CD4-positive, alpha-beta T cell treated with Interferon alpha-2 for 1 hour (primary cell): Measurements from ENCODE around the gene CAP2.

Experiments used
- DNase-seq, 2 donors: peaks; one replicate each; pipeline ENCODE4 v3.0.0-alpha.2; 2020 to 2022

Gene CAP2, protein sequence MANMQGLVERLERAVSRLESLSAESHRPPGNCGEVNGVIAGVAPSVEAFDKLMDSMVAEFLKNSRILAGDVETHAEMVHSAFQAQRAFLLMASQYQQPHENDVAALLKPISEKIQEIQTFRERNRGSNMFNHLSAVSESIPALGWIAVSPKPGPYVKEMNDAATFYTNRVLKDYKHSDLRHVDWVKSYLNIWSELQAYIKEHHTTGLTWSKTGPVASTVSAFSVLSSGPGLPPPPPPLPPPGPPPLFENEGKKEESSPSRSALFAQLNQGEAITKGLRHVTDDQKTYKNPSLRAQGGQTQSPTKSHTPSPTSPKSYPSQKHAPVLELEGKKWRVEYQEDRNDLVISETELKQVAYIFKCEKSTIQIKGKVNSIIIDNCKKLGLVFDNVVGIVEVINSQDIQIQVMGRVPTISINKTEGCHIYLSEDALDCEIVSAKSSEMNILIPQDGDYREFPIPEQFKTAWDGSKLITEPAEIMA

DNA sequence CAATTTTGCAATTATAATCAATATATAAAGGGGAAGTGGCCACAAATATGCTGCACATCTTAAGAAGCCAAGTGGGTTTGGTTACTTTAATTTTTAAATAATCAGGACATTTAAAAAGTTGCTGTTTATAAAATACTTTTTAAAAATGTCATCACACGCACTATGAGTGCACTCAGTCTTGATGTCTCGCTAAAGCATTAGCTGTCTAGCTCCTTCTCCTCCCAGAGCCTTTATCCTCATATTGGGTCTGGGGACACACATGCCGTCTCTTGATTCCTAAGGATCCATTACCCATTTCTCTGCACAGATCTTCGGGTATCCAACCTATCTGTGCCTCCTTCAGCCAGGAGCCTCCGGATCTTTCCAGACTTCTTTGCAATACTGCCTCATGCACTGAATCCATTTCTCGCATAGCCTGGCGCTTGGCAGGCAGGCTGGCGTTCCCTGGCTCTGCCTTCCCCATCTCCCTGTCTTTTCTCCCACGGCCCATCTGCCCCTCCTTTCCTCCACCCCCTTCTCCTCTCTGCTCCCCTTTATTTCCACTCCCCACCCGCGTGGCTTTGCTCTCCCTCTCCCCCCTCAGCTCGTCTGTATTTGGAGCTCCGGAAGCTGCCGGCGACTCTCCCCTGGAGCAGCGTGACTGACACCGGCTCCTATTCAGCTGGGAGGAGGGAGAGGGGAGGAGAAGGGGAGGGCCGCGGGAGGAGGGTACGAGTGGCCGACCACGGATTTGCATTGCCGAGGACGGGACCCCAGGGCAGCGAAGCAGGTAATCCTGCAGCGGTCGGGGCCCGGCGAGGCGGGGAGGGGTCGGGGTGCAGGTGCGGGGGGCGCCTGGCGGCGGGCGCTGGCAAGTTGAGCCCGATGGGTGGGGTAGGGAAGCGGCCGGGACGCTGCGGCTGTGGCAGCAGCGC lies at the start of gene CAP2:
Gene CAP2, plus strand, starts transcription at position 618 of the 914 bp plus-strand sequence. CDS start 27,961 bp downstream, outside the sequence.
- no peak for DNase-seq

DNA sequence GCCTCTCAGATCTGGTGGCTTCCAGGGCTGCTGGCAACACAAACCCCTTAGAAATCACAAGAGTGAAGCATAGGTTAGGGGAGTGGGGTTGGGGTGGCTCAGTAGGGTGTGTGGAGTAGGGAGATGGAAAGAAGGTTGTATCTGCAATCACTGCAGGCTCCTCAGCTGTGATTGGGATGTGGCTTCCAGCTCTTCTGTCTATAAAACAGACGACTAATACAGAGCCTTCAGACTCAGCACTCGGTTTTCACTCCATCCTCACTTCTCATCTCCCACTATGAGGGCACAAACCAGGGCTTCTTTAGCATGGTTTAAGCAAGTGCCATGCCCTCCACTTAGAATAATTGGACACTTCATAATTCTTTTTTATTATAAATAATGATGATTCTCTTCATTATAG lies 46.4 kb upstream of the CAP2 start:
- DNase-seq, result no peak

DNA sequence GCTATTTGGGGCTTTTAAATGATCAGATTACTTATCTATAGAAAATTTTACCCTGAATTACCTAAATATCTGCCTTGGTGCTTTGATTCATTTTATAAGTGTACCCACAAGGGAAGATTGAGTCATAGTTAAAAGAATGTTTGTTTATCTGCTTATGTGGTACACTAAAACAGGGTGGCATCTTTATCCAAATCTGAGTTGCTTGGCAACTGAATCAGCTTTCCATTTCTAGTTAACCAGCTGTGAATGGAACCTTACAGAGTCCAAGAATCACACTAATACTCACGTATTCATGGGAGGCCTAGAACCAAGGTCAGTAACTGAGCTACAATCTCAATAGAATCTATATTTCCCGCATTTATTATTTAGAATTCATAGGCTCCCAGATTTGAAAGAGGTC lies 44.0 kb upstream of the CAP2 start:
- no peak for DNase-seq

DNA sequence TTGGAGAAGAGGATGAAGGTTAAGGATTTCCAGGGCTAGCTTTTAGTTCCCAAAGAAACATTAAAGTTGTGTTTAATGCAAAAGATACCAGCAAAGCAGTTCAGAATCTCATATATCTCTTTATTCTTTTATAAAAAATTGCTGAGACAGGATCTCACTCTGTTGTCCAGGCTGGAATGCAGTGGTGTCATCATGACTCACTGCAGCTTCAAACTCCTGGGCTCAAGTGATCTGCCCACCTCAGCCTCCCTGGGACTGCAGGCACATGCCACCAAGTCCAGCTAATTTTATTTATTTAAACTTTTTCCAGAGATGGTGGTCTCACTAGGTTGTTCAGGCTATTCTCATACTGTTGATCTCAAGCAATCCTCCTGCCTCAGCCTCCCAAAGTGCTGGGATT lies 41.1 kb upstream of the CAP2 start:
- no peak for DNase-seq

DNA sequence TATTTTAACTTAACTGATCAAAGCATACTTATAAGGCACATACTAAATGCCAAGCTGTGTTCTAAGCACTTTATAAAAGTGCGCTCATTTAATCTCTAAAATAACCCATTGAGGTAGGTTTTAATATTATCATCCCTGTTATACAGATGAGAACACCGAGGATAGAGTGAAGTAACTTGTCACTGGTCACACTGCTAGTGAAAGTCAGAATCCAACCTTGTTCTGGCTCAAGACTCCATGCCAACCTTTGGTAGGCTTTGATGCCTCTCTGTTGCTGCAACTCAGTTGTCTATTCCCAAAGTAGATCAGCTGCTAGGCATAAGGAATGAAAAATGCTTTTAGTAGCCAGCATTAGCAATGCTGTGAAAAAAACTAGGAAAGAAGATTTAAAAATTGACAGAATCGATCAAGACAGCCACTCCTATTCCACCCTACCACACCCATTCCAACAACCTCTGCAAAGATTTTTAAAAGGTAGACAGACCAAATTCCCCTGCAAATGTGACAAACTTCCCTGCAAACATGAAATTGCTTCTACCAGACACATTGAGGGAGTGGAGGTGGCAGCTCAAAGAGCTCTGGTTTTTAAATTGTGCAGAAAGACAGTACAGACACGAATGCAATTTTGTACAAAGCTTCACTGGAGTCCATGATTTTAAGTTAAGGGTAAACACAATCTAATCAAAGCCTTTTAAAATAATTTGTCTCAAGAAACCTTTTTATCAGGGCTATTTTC lies 39.8 kb upstream of the CAP2 start:
- no peak for DNase-seq

DNA sequence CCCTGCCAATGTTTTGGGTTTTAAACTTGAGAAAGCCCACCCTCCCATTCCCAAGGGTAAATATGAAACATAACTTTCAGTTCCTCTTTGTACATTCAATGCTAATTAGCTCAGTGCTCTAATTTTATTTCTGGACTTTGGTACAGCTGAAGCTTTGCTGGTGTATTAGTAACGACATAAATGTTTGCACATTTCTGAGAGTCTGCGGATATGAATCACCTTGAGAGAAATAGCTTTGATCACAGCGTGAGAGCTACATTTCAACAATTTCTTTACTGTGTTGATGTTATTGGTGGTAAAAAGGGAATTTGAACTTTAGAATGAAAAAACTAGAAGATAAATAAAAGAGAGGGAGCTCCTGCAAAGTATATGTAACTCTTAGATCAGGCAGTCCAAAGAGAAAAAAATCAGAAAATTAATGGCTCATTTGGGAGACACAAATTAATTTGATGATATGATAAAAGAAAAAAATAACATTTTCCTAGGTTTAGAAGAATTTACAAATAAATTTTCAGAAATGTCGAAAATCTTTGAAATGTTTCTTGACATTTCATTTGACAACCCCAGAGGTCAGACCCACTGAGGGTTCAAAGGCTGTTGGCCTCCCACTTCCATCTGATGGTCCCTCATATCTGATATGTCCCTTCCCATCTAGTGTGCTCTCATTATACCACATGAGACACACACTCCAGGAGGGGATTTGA lies 38.5 kb upstream of the CAP2 start:
- DNase-seq, result no peak

DNA sequence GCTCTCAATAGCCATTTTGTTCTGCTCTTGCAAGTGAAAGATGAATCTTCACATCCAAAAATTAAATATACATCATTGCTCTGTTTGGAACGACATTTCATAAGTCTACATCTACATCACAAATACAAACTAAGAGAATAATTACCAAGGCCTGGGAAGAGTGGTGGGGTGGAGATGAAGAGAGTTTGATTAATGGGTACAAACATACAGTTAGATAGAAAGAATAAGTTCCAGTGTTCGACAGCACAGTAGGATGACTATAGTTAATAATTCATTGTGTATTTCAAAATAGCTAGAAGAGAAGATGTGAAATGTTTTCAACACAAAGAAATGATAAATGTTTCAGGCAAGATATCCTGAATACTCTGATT lies 38.0 kb upstream of the CAP2 start:
- no peak for DNase-seq

DNA sequence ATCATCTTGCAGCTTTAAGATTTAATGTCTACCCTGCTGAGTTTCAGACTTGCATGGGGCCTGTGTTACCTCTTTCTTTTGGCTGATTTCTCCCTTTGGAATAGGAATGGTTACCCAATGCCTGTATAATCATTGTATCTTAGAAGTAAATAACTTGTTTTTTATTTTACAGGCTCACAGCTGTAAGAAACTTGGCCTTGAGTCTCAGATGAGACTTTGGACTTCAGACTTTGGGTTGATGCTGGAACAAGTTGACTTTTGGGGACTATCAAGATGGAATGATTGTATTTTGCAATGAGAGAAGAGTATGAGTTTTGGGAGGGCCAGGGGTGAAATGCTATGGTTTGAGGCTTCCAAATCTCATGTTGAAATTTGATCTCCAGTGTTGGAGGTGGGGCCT lies 34.9 kb upstream of the CAP2 start:
- no peak for DNase-seq

DNA sequence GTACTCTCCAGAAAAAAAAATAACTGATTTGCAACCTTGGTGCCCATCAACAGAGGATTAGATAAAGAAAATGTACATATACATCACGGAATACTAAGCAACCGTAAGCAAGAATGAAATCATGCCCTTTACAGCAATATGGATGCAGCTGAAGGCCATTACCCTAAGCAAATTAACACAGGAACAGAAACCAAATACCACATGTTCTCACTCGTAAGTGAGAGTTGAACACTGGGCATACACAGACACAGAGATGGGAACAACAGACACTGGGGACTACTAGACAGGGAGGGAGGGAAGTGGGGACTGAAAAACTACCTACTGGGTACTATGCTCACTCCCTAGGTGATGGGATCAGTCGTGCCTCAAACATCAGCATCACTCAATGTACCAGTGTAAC lies 32.8 kb upstream of the CAP2 start:
- DNase-seq, result no peak

DNA sequence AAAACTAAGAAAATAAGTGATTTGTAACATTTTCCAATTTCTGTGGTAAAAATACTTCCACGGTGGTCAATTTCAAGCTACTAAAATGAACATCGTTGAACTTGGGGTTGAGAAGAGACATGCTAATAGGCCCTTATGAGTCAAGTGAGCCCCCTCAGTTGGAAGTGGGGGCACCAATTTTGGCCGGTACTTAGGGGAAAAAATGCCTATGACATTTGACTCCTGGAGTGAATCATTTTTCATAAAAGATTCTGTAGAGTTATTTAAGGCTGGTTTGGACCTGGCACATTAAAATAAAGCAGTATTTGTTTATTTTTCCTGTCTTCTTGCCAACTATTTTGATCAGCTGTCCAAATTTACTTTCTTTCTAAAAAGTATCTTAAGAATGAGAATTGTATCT lies 32.4 kb upstream of the CAP2 start:
- no peak for DNase-seq

DNA sequence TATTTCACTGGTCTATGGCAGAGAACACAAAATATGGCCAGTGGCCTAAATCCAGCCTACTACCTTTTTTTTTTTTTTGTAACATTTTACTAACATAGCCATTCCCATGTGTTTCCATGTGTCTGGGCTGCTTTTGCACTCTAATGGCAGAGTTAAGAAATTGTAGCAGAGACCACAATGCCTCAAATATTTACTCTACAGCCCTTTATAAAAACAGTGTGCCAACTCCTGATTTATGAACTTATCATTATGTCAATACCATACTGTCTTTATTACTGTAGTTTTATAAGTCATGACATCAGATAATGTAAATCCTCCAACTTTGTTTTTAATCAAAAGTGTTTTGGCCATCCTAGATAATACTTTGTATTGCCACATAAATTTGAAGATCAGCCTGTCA lies 27.4 kb upstream of the CAP2 start:
- DNase-seq, result no peak

DNA sequence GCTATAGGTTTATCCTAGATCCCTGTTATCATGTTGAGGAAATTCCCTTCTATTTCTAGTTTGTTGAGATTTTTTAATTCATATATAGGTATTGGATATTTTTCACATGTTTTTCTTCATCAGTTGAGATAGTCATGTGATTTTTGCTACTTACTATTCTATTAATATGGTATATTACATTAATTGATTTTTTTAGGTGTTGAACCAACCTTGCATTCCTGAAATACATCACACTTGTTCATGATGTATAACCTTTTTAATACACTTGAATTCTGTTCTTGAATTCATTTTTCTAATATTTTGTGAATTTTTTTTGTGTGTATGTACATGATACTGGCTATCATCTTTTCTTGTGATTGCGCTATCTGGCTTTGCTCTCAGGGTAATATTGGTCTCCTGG lies 25.5 kb upstream of the CAP2 start:
- DNase-seq, result no peak

DNA sequence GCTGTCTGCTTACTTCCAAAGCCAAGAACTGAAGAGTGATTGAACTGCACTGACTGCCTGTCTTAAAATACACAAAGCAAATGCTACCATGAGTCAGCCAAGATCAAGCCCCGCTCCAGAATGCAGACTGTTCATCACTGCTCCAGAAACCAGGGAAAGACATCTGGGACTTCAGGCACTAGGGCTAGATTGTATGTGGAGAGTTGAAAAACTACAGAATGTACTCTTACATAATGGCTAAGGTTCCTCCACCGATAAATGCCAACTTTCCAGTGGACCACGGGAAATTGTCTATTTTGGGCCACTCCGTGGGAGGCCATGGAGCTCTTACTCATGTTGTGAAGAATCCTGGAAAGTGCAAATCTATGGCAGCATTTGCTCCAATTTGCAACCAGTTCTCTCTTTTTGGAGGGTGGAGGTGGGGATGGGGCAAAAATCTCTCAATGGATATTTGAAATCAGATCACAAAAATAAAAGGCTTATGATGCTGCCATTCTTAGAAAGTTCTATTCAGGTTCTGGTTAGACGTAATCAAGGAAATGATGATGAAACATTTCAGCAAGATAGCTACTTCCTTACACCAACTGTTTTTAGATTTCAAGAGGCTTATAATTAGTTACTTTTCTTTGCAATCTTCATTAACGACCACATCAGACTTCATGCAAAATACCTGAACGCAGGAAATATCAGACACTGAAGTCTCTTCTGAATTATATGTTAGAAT lies 11.8 kb upstream of the CAP2 start:
- DNase-seq, result no peak

DNA sequence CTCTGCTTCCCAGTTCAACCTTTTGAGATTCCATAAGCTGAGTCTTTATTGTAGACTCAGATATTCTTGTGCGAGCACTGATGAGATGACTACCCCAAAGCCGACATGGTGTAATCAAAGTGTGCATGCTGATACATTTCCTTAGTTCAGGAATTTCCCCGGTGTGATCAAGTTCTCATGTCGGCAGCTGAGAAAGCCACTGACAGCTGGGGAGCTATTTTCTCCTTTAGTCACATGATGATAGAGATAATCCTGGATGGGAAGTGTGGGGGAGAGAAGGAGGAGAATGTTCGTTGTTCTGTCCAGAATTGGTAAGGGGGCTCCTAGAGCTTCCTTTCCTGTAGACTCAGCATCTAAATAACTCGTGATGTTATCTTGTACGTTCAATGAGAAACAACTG lies 7.7 kb upstream of the CAP2 start:
- DNase-seq, result no peak

DNA sequence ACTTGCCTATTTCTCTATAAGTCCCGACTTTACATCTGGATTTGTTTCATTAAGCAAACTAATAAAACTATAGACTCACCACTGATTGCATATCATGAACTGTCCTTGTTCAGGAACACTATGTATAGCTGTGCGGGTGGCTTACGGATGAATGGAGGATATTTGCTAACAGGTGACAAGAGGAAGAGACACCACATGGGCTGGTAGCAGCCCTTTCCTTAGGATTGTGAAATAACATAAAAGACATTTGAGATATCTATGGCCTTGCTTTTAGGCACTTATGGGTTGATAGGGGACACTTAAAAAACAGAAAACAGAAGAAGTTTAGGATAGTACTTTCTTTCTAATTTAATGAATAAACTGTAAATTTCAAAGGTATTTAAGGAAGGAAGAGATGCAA lies 5.0 kb upstream of the CAP2 start:
- DNase-seq, result no peak

DNA sequence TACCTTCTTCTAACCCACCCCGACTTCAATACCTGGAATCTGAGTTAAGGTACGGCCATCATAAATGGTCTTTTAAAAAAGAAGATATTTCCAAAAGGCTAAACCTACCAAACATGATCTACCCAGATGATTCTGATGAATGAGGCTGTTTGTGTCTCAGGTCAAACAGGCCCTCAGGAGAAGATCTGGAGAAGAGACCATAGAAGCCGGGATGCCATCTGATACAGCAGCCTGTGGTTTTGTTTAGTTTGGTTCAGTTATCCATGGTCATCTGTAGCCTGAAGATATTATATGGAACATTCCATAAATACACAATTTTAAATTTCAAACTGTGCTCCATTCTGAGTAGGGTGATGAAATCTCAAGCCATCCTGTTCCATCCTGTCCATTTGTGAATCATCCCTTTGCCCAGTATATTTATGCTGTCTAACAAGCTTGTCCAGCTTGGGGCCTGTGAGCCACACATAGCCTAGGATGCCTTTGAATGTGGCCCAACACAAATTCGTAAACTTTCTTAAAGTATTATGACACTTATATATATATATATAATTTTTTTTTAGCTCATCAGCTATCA lies 4.0 kb upstream of the CAP2 start:
- no peak for DNase-seq

DNA sequence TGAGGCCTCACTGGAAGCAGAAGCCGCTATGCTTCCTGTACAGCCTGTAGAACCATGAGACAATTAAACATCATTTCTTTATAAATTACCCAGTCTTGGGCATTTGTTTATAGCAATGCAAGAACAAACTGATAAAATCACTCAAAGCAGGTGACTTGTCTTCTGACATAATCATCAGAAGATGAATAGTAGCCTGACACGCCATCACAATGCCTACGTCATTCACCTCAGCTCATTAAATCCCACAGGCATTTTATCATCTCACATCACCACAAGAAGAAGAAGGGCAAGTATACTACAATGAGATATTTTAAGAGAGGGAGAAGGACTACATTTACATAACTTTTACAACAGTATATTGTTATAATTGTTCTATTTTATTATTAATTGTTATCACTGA lies 3.1 kb upstream of the CAP2 start:
- DNase-seq, result no peak

DNA sequence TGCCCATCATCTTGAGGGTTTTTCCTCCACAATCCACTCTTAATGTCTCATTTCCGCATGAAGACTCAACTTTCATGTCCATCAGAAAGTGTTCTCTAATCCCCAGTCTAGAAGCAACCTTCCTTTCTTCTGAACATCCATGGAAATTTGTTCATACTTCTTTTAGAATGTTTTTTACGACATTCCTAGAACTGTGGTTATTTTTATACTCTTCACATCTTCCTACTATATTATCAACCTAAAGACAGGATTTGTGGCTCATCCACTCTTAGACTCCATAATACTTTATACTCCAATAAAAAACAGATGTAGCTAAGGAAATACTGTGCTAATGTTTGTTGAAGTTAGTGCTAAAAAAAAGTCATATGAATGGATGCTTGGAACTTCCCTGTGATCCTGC lies 1.4 kb upstream of the CAP2 start:
- DNase-seq, result no peak

DNA sequence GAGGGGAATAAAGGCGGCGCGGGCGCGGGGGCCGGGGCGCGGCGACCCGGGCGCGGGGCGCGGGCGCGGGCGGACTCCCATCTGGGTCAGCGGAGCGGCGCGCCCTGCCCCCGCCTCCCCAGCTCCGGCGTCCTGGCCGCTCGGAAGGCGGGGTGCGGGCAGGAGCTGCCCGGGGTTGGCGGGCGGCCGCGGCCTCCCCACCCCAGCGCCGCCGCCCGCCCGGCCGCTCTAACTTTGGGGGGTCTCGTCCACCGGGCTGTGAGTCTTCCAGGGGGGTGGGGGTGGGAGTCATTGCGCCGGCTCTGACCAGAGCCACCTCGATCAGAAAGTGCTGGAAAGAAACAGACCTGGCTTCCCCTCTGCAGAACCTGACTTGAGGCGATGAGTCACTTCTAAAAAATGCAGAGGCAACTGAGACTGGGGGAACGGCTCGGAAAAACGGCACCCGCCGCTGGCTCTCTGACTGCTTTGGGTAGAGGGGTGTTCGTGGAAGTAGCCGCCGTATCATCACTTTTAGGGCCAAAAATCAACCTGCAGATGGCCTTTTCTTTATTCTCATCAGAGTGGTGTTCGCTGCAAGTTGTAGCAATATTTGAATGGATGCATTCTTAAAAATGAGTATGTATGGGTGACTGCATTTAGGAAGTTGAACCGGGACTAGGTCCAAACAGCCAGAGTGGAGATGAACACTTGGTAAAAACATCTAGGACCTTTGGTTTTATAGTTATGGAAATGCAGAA lies 667 bp downstream of the CAP2 start:
- DNase-seq, result no peak

DNA sequence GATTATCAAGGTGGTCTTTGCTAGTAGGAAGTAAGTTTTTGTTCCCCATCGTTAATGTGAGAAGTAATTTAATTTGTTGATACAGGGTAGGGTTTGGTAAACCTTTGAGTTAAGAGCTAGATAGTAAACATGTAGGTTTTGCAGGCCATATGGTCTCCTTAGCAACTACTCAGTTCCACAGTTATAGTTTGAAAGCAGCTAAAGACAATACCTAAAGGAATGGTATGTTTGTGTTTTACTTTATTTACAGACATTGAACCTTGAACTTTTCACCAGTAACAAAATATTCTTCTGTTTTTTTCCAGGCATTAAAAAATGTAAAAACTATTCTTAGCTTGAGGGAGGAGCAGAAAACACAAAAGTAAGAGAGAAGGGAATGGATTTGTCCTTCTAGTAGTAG lies 1.7 kb downstream of the CAP2 start:
- DNase-seq, result no peak

DNA sequence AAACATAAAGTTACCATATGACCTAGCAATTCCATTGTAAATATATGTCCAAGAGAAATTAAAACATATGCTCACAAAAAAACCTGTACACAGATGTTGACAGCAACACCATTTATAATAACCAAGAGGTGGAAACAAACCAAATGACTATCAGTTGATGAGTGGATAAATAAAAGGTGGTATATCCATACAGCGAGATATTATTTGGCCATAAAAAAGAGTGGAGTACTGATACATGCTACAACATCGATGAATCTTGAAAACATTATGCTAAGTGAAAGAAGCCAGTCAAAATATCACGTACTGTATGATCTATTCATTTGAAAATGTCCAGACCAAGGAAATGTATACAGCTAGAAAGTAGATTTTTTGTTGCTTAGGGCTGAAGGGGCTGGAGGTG lies 2.9 kb downstream of the CAP2 start:
- no peak for DNase-seq
